HepG2 (cell line): ENCODE data around the gene GNAS-AS1. TPM values are rescaled to one million over a fixed set of nuclear protein-coding genes. Genes with fewer than 3 reads are reported as not detected.

ENCODE experiments used
- AGO1 ChIP-seq: fragments of 200-400 bp; formaldehyde crosslinking; IDR thresholded peaks from 2 replicates; pipeline ENCODE4 v1.6.1; 2017; ENCODE audit warnings: mild to moderate bottlenecking, low read depth, low read length, moderate library complexity; ENCODE audit not compliant: poor library complexity, severe bottlenecking
- AKNA ChIP-seq: sonication (generic); formaldehyde crosslinking; IDR thresholded peaks from 2 replicates; pipeline ENCODE4 v1.4.0; 2020; ENCODE audit warnings: missing genetic modification reagents, borderline replicate concordance
- EZH2 ChIP-seq: conservative IDR thresholded peaks from 2 replicates; pipeline ENCODE4 v1.6.1; 2012; ENCODE audit warnings: mild to moderate bottlenecking, low read depth, low read length, moderate library complexity
- KLF11 ChIP-seq: IDR thresholded peaks from 2 replicates; pipeline ENCODE4 v1.6.1; 2016; ENCODE audit warnings: missing compliant biosample characterization
- STAT6 ChIP-seq: sonication (generic); formaldehyde crosslinking; IDR thresholded peaks from 2 replicates; pipeline ENCODE4 v1.4.0; 2020; ENCODE audit warnings: missing genetic modification reagents, mild to moderate bottlenecking, borderline replicate concordance
- ZNF343 ChIP-seq: sonication (generic); formaldehyde crosslinking; IDR thresholded peaks from 2 replicates; pipeline ENCODE4 v1.4.0; 2020; ENCODE audit warnings: mild to moderate bottlenecking, missing genetic modification reagents
- ZNF407 ChIP-seq: sonication (generic); formaldehyde crosslinking; IDR thresholded peaks from one replicate; pipeline ENCODE4 v1.5.1; 2020; ENCODE audit warnings: mild to moderate bottlenecking, missing genetic modification reagents; ENCODE audit errors: not compliant biosample characterization
- polyA plus RNA-seq, 8 experiments: library from polyadenylated mRNA; depleted of rRNA in 3 of 8; stranded (reverse) in 7 of 8; unstranded in 1 of 8; fragments of >200 nt; fragmentation: Illumina TruSeq in 4 of 8; extraction: Trizol in 4 of 8; gene quantifications; 2 replicates each; pipeline versions ENCODE4 v1.2.1 to v1.2.3, GENCODE V29; 2011 to 2016; ENCODE audit warnings: low read depth in 4 of 8, missing spikeins in 1 of 8, mixed read lengths in 1 of 8; ENCODE audit not compliant: insufficient read depth in 1 of 8
- total RNA-seq, 5 experiments: library from RNA; depleted of rRNA; stranded (reverse); fragments of >200 nt; fragmentation: Illumina TruSeq; extraction: Trizol; gene quantifications; 2 replicates each; pipeline ENCODE4 v1.2.3, GENCODE V29; 2016; ENCODE audit warnings: low read depth in 1 of 5
- TF ChIP-seq, protein P1 (sequence below): sonication (generic); formaldehyde crosslinking; conservative IDR thresholded peaks from 2 replicates; pipeline ENCODE4 v1.8.1; 2023; ENCODE audit warnings: missing genetic modification reagents

GNAS-AS1 gene
- total and polyA plus RNA-seq, 2 of the 13 experiments (the other 11 are each of a cell fraction or from before 2014, with no cell fraction given): not detected

DNA sequence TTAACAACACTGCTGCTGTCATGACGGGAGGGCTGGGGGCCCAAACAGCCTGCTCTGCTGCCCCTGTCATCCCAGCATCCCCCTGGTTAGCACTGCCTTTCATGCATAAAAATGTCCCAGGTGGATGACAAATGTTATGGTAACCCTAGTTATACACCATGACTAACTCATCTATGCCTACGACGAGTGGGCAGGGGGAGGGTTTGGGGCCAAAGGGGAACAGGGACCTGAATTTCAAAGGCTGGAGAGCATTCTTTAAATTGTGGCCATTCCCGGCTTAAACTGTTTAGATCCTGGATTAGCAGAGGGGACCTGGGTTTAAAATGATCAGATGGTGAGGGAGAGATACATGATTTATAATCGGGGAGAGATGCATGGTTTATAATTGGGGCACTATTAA is 24.4 kb downstream of the GNAS-AS1 start (continued):
- TF ChIP-seq AKNA (CRISPR knock-in tag): no peak
- no peak for TF ChIP-seq AGO1
- no peak for TF ChIP-seq ZNF407
- TF ChIP-seq ZNF343 (CRISPR knock-in tag): no peak
- no peak for TF ChIP-seq STAT6 (CRISPR knock-in tag)
- TF ChIP-seq, protein P1, sequence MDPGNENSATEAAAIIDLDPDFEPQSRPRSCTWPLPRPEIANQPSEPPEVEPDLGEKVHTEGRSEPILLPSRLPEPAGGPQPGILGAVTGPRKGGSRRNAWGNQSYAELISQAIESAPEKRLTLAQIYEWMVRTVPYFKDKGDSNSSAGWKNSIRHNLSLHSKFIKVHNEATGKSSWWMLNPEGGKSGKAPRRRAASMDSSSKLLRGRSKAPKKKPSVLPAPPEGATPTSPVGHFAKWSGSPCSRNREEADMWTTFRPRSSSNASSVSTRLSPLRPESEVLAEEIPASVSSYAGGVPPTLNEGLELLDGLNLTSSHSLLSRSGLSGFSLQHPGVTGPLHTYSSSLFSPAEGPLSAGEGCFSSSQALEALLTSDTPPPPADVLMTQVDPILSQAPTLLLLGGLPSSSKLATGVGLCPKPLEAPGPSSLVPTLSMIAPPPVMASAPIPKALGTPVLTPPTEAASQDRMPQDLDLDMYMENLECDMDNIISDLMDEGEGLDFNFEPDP: no peak
- no peak for TF ChIP-seq KLF11
- TF ChIP-seq EZH2: no peak
